GM06990 (cell line): ENCODE data around the gene PRKD3.
A peak's percentile ranks its signal among the peaks of the same experiment; 100 is the strongest.
"Not testable (repeated sequence)": the region's sequence is repeated elsewhere in the genome, so short reads cannot be mapped to it uniquely, and the experiment has no call there.

ENCODE experiments used
- DNase-seq: peaks from one replicate; pipeline ENCODE4 v3.0.0-alpha.2; 2011; ENCODE audit not compliant: insufficient read length; ENCODE audit errors: extremely low read depth
- H3K27me3 ChIP-seq: replicated peaks from 2 replicates; pipeline ENCODE4 v1.6.0; 2011; ENCODE audit warnings: low read length; ENCODE audit not compliant: control insufficient read depth, insufficient read depth
- H3K36me3 ChIP-seq: 2 replicates; pipeline ENCODE4 v1.5.1; 2011; ENCODE audit warnings: low read length; ENCODE audit not compliant: control insufficient read depth, insufficient read depth
- H3K4me3 ChIP-seq: replicated peaks from 2 replicates; pipeline ENCODE4 v1.5.1; 2011; ENCODE audit warnings: low read depth, mild to moderate bottlenecking, control low read depth, low read length
- TF ChIP-seq, protein P1 (sequence below): IDR thresholded peaks from 2 replicates; pipeline ENCODE4 v1.5.1; 2011; ENCODE audit warnings: low read length, control low read depth, mild to moderate bottlenecking, inconsistent platforms; ENCODE audit not compliant: insufficient read depth, poor library complexity, severe bottlenecking

The PRKD3 gene

DNA sequence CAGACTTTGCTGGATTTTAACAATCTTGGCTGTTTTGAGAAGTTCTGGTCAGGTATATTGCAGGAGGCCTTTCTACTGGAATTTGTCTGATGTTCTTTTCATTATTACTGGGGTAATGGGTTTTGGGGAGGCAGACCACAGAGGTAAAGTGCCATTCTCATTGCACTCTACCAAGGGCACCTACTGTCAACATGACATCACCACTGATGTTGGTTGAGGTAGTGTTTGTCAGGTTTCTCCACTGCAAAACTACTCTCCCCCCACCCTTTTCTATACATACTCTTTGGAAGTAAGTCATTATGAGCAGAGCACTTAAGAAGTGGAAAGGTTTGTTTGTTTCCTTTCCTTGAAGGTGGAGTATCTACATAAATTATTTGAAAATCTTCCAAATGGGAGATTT is 27.0 kb downstream of the PRKD3 start:
- TF ChIP-seq, protein P1, sequence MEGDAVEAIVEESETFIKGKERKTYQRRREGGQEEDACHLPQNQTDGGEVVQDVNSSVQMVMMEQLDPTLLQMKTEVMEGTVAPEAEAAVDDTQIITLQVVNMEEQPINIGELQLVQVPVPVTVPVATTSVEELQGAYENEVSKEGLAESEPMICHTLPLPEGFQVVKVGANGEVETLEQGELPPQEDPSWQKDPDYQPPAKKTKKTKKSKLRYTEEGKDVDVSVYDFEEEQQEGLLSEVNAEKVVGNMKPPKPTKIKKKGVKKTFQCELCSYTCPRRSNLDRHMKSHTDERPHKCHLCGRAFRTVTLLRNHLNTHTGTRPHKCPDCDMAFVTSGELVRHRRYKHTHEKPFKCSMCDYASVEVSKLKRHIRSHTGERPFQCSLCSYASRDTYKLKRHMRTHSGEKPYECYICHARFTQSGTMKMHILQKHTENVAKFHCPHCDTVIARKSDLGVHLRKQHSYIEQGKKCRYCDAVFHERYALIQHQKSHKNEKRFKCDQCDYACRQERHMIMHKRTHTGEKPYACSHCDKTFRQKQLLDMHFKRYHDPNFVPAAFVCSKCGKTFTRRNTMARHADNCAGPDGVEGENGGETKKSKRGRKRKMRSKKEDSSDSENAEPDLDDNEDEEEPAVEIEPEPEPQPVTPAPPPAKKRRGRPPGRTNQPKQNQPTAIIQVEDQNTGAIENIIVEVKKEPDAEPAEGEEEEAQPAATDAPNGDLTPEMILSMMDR: no peak
- no peak overlapping the region for H3K4me3 ChIP-seq
- no peaks in the 10 kb centered on the region for H3K27me3 ChIP-seq
- H3K36me3 ChIP-seq: no peaks in the 10 kb centered on the region
- no peak for DNase-seq

DNA sequence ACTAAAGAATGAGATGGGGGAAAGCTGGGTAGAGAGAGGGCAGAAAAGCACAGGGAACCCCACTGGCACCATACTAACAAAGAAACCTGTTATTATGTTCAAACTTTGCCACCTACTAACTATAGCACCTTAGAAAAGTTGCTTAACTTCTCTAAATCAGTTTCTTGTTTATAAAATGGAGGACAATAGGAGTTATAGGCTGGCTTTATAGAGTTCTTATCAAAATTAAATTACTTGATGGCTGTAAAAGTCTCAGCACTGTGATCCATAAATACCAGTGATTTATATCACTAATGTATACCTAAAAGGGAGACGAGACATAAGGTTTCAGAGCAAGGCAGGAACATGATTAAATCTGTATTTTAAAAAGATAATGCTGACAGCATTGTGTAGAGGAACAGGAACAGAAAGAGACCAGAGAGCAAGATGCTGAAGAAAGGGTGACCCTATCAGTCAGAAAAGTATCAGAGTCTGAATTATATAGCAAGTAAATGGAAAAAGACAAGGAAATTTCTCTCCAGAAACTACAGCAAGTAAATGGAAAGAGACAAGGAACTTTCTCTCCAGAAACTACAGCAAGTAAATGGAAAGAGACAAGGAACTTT is 29.1 kb downstream of the PRKD3 start:
- no peak for DNase-seq
- Histone ChIP-seq H3K36me3 (no peaks in the 10 kb centered on the region), H3K4me3 (no peak overlapping the region), H3K27me3 (no peaks in the 10 kb centered on the region)
- TF ChIP-seq, protein P1: no peak

DNA sequence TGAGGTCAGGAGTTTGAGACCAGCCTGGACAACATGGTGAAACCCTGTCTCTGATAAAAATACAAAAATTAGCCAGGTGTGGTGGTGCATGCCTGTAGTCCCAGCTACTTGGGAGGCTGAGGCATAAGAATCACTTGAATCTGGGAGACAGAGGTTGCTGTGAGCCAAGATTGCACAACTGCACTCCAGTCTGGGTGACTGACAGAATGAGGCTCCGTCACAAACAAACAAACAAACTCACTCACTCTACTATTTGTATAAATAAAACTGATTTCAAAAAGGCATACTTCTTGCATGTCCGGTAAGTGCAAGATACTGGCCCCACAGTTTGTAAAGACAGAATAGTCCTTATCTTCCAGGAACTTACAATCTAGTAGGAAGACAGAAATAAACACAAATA is 29.8 kb downstream of the PRKD3 start:
- not testable (repeated sequence) for DNase-seq, H3K4me3 ChIP-seq, H3K27me3 ChIP-seq, H3K36me3 ChIP-seq

GRCh38 chr2:37291680-37292079 is 33.0 kb downstream of the PRKD3 start:
- TF ChIP-seq, protein P1: no peak
- Histone ChIP-seq H3K27me3 (no peaks in the 10 kb centered on the region), H3K36me3 (no peaks in the 10 kb centered on the region), H3K4me3 (no peak overlapping the region)
- DNase-seq: no peak

DNA sequence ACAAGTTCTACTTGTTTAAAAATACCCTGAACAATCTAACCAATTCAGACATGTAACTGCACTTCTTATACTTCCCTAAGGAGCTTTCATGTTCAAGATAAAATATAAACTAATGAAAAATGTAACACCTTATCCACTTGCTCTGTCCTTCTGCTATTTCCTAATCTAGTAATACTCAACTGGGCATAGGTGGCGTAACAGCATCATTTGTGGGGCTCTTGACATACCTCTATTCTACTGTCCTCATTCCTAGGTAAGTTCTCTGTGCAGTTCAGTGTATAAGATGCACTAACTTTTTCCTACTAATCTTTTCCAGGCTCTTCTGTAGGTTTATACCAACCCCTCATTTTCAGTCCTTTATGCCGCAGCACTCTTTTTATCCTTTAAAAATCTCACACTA is 36.7 kb downstream of the PRKD3 start:
- H3K4me3 ChIP-seq: no peak overlapping the region
- no peaks in the 10 kb centered on the region for H3K27me3 ChIP-seq
- H3K36me3 ChIP-seq: no peaks in the 10 kb centered on the region
- DNase-seq: no peak
- TF ChIP-seq, protein P1: peak; percentile 22

GRCh38 chr2:37284381-37284780 is 40.3 kb downstream of the PRKD3 start:
- TF ChIP-seq, protein P1: no peak
- Histone ChIP-seq H3K27me3 (no peaks in the 10 kb centered on the region), H3K4me3 (no peak overlapping the region), H3K36me3 (no peaks in the 10 kb centered on the region)
- DNase-seq: no peak
